Measurements from ENCODE around the gene SPAG16. TPM values are rescaled to one million over a fixed set of nuclear protein-coding genes. Genes with fewer than 3 reads are reported as not detected.

The SPAG16 gene
- polyA plus RNA-seq, 1 of the 3 experiments (the other 2 are of a cell fraction), result 29.5 TPM

- Histone ChIP-seq H3K9ac (no peak overlapping the region), H3K27ac (ENCODE audit: low read depth in 2 of 2, low read length in 1 of 2) (no peak overlapping the region), H3K79me2 (ENCODE audit: insufficient read depth) (no peaks in the 10 kb centered on the region), H3K9me3 (no peaks in the 10 kb centered on the region), H2AFZ (ENCODE audit: low read depth) (no peak overlapping the region), H3K27me3 (ENCODE audit: insufficient read depth) (no peaks in the 10 kb centered on the region), H4K20me1 (ENCODE audit: insufficient read depth) (no peaks in the 10 kb centered on the region), H3K36me3 (replicated peaks in 1 of 2; ENCODE audit: control insufficient read depth in 1 of 2, insufficient read depth in 2 of 2, low read length in 1 of 2) (no peaks in the 10 kb centered on the region), H3K4me2 (no peak overlapping the region), H3K4me3 (ENCODE audit: low read depth in 2 of 2, low read length in 1 of 2) (no peak overlapping the region), H3K4me1 (ENCODE audit: control insufficient read depth in 1 of 2, insufficient read depth in 2 of 2, low read depth in 1 of 2, low read length in 1 of 2) (no peaks in the 10 kb centered on the region), H3F3A (replicated peaks; ENCODE audit: insufficient read depth) (no peaks in the 10 kb centered on the region), H3K9me2 (no peaks in the 10 kb centered on the region)
- ChIA-PET CTCF (no interaction called here), POLR2A (no interaction called here)
- no peak for DNase-seq
- WGBS (ENCODE audit: low lambda C conversion rate), result 88% methylated on average over 1 of the region's 1 CpG
- no peak for TF ChIP-seq GATA2 (CRISPR knock-in tag; IDR thresholded peaks at IDR 0.05)
- no peak for TF ChIP-seq EP300 (IDR thresholded peaks at IDR 0.05; ENCODE audit: borderline replicate concordance in 1 of 2, low read depth in 1 of 2, low read length in 1 of 2)
- no peak for TF ChIP-seq CHD2 (IDR thresholded peaks at IDR 0.05; ENCODE audit: low read length, partially characterized antibody)
- TF ChIP-seq REST (IDR thresholded peaks at IDR 0.05; ENCODE audit: low read depth, low read length), result no peak
- no peak for TF ChIP-seq NRF1 (IDR thresholded peaks at IDR 0.05; ENCODE audit: low read depth, low read length)
- TF ChIP-seq ZBTB33 (IDR thresholded peaks at IDR 0.05; ENCODE audit: borderline replicate concordance, low read depth), result no peak
- TF ChIP-seq NFIC (IDR thresholded peaks at IDR 0.05; ENCODE audit: borderline replicate concordance), result no peak
Measured at GRCh38 chr2:214365549-214365948, 1081.3 kb downstream of the SPAG16 start.

DNA sequence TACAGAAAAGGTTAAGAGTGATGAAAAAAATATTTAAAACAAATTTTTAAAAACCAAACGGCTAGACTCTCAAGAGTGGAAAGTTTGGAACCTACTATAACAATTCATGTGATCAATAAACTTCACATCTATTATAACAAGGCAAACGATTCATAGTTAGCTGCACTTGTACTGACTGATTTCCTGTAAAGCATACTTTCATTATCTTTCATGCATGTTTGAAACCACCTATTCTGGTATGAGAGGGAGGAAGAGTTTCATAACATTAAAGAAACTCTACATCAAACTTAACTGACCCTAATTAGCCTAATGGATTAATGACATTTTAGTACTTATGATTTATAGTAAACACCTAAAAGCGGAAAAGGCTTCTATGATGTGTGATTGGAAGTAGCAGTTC, 1082.9 kb downstream of the SPAG16 start:
- H3K9me3 ChIP-seq, result no peaks in the 10 kb centered on the region
- H3K4me1 ChIP-seq (ENCODE audit: control insufficient read depth in 1 of 2, insufficient read depth in 2 of 2, low read depth in 1 of 2, low read length in 1 of 2), result no peaks in the 10 kb centered on the region
- TF ChIP-seq NFIC (IDR thresholded peaks at IDR 0.05; ENCODE audit: borderline replicate concordance) (no peak), USF2 (IDR thresholded peaks at IDR 0.05; ENCODE audit: borderline replicate concordance, low read depth, low read length) (no peak), RFX5 (IDR thresholded peaks at IDR 0.05; ENCODE audit: low read length) (no peak), FOSL2 (IDR thresholded peaks at IDR 0.05; ENCODE audit: borderline replicate concordance, low read depth) (no peak), REST (IDR thresholded peaks at IDR 0.05; ENCODE audit: low read depth, low read length) (no peak), FOXM1 (IDR thresholded peaks at IDR 0.05; ENCODE audit: low read depth) (no peak), ELF1 (IDR thresholded peaks at IDR 0.05) (no peak)
- TF ChIP-seq, protein P1, sequence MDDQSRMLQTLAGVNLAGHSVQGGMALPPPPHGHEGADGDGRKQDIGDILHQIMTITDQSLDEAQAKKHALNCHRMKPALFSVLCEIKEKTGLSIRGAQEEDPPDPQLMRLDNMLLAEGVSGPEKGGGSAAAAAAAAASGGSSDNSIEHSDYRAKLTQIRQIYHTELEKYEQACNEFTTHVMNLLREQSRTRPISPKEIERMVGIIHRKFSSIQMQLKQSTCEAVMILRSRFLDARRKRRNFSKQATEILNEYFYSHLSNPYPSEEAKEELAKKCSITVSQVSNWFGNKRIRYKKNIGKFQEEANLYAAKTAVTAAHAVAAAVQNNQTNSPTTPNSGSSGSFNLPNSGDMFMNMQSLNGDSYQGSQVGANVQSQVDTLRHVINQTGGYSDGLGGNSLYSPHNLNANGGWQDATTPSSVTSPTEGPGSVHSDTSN (IDR thresholded peaks at IDR 0.05), result no peak
- H3K9me2 ChIP-seq, result no peaks in the 10 kb centered on the region
- POLR2A ChIA-PET, result no interaction called here
- no peaks in the 10 kb centered on the region for H4K20me1 ChIP-seq (ENCODE audit: insufficient read depth)
- H3K9ac ChIP-seq, result no peak overlapping the region
- WGBS (ENCODE audit: low lambda C conversion rate), result 49% methylated on average over 3 of the region's 3 CpGs
- DNase-seq, result no peak
- no peak overlapping the region for H3K4me2 ChIP-seq
- no peak overlapping the region for H3K4me3 ChIP-seq (ENCODE audit: low read depth in 2 of 2, low read length in 1 of 2)
- CTCF ChIA-PET, result no interaction called here
- H2AFZ ChIP-seq (ENCODE audit: low read depth), result no peak overlapping the region
- no peaks in the 10 kb centered on the region for H3K79me2 ChIP-seq (ENCODE audit: insufficient read depth)
- no peaks in the 10 kb centered on the region for H3K36me3 ChIP-seq (replicated peaks in 1 of 2; ENCODE audit: control insufficient read depth in 1 of 2, insufficient read depth in 2 of 2, low read length in 1 of 2)
- H3F3A ChIP-seq (replicated peaks; ENCODE audit: insufficient read depth), result no peaks in the 10 kb centered on the region
- H3K27me3 ChIP-seq (ENCODE audit: insufficient read depth), result no peaks in the 10 kb centered on the region
- H3K27ac ChIP-seq (ENCODE audit: low read depth in 2 of 2, low read length in 1 of 2), result no peak overlapping the region
